Adipose tissue (tissue), 3 donors: ENCODE results near the gene TMEM154. TPM values are rescaled to one million over a fixed set of nuclear protein-coding genes. Genes with fewer than 3 reads are reported as not detected.

ENCODE experiments used
- H3K27ac ChIP-seq: one replicate; pipeline ENCODE4 v1.5.1; 2013; ENCODE audit warnings: low read depth, low read length
- WGBS, 3 donors: extraction: QIAGEN DNeasy Blood & Tissue Kit; methylation state at CpG; one replicate each; pipeline ENCODE4 v1.1.7; 2013; 5-methylcytosine and 5-hydroxymethylcytosine counted together
- polyA plus RNA-seq, 3 donors: library from polyadenylated mRNA; stranded (reverse); fragments of 200-250 nt; gene quantifications; one replicate each; pipeline ENCODE4 v1.2.3, GENCODE V29; 2013
- donor health status: healthy with polysubstance abuse.
- donor health status: Bipolar disorder and iron deficiency.
- donor health status: healthy.

The TMEM154 gene, protein sequence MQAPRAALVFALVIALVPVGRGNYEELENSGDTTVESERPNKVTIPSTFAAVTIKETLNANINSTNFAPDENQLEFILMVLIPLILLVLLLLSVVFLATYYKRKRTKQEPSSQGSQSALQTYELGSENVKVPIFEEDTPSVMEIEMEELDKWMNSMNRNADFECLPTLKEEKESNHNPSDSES
- polyA plus RNA-seq: 1 to 10 TPM in 1 of 3 donors, under 1 TPM in 2; 0.12 to 1.0 (median 0.98) TPM

DNA sequence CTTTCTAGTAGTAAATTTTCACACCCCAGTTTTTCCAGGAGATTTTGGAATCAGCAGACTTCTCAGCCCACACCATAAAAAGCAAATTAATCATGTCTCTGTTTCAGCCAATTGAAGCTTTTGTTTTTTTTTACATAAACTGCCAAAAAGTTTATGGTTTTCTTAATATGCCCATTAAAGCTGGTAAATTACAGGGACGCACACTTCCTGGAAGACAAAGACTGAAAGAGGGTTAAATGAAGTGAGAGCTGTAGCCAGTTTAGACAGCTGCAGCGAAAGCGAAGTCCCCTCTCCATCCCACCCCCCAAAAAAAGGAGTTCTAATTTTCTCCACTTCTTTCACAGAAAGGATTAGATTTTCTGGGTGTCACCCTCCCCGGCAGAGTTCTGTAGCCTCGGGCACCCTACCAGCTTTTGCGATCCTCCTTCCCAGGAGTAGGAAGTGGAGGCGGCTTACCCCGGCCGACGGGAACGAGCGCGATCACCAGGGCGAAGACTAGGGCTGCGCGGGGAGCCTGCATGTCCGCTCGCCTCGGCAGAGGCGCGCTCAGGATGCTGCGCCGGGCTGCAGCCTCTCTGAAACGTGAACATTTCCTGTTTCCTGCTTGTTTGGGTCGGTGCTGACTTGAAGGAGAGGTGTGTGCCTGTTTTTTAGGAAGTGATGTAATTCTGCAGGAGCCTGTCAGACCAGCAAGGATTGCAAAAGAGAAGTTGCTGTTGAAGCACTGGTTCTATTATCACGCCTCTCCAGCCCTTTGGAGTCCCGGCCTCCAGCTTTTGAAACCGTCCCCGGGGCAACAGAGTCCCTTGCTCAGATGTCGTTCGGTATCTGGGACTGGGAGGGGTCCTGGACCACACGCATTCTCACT, at the start of gene TMEM154:
Gene TMEM154, minus strand, starts transcription at position 584 of the 868 bp plus-strand sequence. Its CDS starts 64 bp downstream, at position 520.
- no peak within 1 kb of the TSS for H3K27ac ChIP-seq
- WGBS, 3 donors: 4 to 9% (median 5%) methylated on average over 31 to 32 of the region's 32 CpGs

DNA sequence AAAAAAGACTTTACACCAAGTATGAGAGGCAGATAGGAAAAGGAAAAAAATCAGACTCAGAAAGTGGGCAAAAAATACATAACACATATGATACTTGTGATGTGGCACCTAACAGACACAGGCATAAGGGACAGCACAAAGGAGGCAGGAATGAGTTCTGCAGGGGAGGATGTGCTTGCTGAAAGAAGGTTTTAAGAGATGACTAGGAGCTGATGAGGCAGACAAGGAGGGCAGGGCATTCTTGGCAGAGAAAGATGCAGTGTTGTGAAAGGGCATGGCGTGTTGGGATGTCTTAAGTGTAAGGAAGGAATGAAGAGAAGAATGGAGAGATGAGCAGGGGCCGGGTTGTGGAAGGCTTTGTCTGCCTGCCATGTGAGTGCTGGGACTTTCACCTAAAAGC, 49.7 kb upstream of the TMEM154 start:
- no peak overlapping the region for H3K27ac ChIP-seq
- 22 to 35% (median 34%) methylated on average over 2 of the region's 2 CpGs for WGBS, 3 donors

- WGBS, 3 donors: 72 to 91% (median 81%) methylated on average over 1 of the region's 1 CpG
- H3K27ac ChIP-seq: no peak overlapping the region
These were observed 48.5 kb upstream of the TMEM154 start for GRCh38 chr4:152728343-152728742.

DNA sequence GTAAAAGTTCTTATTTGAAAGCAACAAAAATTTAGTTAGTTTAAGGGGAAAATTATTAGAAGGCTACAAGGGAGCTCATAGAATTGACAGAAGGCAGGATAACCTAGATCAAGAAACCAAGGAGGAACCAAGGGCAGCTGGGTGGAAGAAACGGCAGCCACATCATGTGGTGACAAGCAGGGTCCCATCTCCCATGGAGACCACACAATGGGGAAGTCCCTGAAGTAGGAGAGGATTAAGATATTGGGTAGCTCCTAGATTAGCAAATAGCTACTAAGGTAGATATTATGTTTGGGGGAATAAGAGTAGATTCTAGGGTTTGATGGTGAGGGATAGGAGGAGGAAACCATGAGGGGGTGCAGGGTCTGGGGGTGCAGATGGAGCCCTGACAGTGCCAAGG, 48.0 kb upstream of the TMEM154 start:
- 33 to 40% (median 38%) methylated on average over 1 of the region's 1 CpG for WGBS, 3 donors
- no peak overlapping the region for H3K27ac ChIP-seq

GRCh38 chr4:152724494-152724893, 44.7 kb upstream of the TMEM154 start:
- 72 to 74% (median 74%) methylated on average over 5 of the region's 5 CpGs for WGBS, 3 donors
- no peak overlapping the region for H3K27ac ChIP-seq

DNA sequence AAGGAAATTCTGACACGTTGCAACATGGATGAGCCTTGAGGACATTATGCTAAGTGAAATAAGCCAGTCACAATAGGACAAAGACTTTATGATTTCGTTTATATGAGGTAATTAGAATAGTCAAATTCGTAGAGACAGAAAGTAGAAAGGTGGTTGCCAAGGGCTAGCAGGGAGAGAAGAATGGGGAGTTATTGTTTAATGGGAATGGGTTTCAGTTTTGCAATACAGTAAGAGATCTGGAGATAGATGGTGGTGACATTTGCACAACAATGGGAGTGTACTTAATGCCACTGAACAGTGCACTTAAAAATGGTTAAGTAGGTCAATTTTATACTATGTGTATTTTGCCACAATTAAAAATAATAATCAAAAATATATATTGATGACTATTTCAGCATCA, 43.4 kb upstream of the TMEM154 start:
- H3K27ac ChIP-seq: no peak overlapping the region
- WGBS, 3 donors: 62 to 75% (median 75%) methylated on average over 3 of the region's 3 CpGs

DNA sequence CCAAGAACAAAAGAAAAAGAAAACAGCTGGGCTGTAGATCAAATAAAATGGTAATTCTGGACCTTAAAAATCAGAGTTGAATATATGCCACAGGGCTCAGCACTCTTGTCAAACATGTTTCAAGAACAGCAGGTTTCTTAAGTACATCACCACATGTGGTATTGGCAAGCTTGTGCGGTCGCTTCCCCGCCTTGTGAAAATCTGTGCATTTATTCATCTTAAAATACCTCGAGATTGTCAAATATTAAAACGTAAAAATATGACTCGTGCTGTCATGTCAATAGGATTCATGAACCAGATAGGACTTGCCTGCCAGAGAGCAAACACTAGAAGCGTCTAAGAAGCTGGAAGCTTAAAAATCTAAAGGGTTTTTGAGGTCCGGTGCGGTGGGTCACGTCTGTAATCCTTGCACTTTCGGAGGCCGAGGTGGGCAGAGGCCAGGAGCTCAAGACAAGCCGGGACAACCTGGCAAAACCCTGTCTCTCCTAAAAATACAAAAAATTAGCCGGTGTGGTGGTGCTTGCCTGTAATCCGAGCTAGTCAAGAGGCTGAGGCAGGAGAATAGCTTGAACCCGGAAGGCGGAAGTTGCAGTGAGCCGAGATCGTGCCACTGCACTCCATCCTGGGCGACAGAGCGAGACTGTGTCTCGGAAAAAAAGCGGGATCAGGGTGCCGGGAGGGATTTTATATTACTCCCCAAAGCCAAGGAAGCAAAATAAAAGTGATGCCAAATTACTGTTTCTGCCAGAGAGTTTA, 40.2 kb upstream of the TMEM154 start:
- WGBS, 3 donors: 75 to 81% (median 78%) methylated on average over 24 of the region's 24 CpGs
- H3K27ac ChIP-seq: no peak overlapping the region

DNA sequence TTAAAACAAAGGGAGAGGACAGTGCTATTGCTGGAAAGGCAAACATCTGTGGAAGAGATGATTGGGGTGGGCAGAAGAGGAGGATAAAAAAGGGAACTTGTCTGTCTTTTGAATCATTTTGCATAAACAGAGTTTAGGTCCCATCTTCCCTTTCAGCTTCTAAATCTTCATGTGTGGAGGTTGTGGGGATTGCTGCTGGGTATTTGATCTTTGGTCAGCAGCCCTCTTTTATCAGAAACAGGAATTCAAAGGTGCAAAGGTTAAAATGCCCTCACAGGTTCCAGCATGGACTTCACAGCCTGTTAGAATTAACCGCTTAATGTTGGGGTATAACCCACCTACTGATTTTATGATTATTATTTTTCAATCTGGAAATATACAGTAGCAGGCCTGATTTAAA, 39.5 kb upstream of the TMEM154 start:
- no peak overlapping the region for H3K27ac ChIP-seq
- 38 to 100% (median 65%) methylated on average over 1 of the region's 1 CpG for WGBS, 3 donors

DNA sequence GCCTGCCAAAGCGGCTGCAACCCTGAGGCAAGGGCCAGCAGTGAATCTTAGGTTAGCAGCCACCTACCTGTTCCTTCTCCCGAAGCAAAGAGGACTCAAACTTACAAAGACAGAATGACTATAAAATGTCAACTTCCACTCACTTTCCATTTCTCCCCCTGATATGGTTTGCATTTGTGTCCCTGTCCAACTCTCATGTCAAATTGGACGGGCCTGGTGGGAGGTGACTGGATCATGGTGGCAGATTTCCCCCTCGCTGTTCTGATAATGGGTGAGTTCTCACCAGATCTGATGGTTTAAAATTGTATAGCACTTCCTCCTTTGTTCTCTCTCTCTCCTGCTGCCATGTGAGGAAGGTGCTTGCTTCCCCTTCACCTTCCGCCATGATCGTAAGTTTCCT, 35.3 kb upstream of the TMEM154 start:
- no peak overlapping the region for H3K27ac ChIP-seq
- 90 to 95% (median 95%) methylated on average over 6 of the region's 6 CpGs for WGBS, 3 donors

GRCh38 chr4:152713951-152714705, 34.3 kb upstream of the TMEM154 start:
- H3K27ac ChIP-seq: no peak overlapping the region
- 48 to 69% (median 59%) methylated on average over 2 of the region's 2 CpGs for WGBS, 3 donors

- 68 to 90% (median 81%) methylated on average over 6 of the region's 6 CpGs for WGBS, 3 donors
- no peak overlapping the region for H3K27ac ChIP-seq
These were observed 30.1 kb upstream of the TMEM154 start for GRCh38 chr4:152709675-152710438.

DNA sequence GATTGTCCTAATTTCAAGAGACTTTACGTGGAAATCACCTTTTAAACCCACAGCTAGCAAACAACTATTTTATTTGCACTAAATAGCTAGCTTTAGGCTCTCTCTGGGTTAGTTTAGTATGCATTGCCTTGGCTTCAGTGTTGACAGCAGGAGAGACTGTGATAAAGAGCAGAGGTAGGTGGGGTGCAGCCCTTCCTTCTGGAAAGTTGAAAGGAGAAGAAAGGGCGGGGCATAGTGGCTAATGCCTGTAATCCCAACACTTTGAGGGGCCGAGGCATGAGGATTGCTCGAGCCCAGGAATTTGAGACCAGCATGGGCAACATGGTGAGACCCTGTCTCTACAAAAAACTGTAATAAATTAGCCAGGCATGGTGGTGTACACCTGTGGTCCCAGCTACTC, 29.0 kb upstream of the TMEM154 start:
- 77 to 94% (median 85%) methylated on average over 4 of the region's 4 CpGs for WGBS, 3 donors
- H3K27ac ChIP-seq: no peak overlapping the region

GRCh38 chr4:152708361-152708760, 28.6 kb upstream of the TMEM154 start:
- H3K27ac ChIP-seq: no peak overlapping the region
- 17 to 61% (median 55%) methylated on average over 1 of the region's 1 CpG for WGBS, 3 donors

DNA sequence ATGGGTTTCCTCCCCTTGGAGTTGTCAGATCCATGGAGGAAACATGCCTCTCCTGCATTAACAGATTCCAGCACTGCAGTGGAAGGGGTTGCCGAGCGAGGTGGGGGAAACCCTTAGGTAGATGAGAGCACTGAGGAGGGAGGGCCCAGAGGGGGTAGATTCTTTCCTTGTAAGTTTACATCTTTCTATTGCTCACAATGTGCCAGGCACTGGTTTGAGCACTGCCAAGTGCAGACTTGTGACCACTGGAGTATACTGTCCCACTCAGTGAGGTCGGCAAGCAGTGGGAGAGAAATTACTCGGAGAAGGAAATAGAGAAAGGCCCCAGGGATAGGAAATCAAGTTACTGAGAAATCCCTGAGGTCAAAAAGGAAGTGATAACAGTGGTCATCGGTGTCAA, 27.8 kb upstream of the TMEM154 start:
- H3K27ac ChIP-seq: no peak overlapping the region
- WGBS, 3 donors: 59 to 76% (median 67%) methylated on average over 5 of the region's 5 CpGs

GRCh38 chr4:152705903-152706302, 26.1 kb upstream of the TMEM154 start:
- 54 to 88% (median 65%) methylated on average over 1 of the region's 1 CpG for WGBS, 3 donors
- no peak overlapping the region for H3K27ac ChIP-seq

DNA sequence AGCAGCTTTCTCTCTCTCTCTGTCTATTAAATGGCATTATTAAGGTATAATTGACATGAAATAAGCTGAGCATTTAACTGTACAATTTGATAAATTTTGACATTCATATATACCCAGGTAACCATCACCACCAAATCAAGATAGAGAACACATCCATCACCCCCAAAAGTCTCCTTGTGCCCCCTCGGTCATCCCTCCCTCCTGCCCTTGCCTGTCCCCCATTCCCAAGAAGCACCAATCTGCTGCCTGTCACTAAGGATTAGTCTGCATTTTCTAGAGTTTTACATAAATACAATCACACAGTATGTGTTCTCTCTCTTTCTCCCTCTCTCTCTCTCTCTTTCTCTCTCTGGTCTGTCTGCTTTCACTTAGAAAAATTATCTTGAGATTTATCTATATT, 25.0 kb upstream of the TMEM154 start:
- no peak overlapping the region for H3K27ac ChIP-seq

DNA sequence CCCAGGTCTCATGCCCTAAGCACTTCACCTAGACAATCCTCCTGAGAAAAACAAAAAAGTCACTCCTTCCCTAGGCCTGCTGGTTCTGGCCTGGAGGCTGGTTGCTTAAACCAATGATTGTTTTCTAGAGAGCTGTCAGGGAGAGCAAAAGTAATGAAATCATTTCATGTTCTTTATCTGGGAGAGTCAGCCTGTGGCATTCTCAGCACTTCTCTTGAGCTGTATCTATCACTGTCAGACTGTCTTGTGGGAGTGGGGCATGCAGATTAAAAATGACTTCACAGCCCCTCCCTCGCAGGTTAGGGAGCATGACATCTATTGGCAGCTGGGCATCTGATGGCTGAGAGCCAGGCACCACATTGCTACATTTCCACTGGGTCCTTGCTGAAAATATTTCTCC, 20.4 kb upstream of the TMEM154 start:
- no peak overlapping the region for H3K27ac ChIP-seq

More for the DNA sequence above, 25.0 kb upstream of the TMEM154 start:
- 72 to 80% (median 80%) methylated on average over 1 of the region's 1 CpG for WGBS, 3 donors

GRCh38 chr4:152699313-152699712, 19.5 kb upstream of the TMEM154 start:
- H3K27ac ChIP-seq: no peak overlapping the region
- WGBS, 3 donors: 68 to 80% (median 72%) methylated on average over 4 of the region's 4 CpGs

More for the DNA sequence above, 20.4 kb upstream of the TMEM154 start:
- 67 to 81% (median 72%) methylated on average over 1 of the region's 1 CpG for WGBS, 3 donors
